AG10803 (cell line): Measurements from ENCODE around the gene CALR3.
"Not testable (repeated sequence)": the region's sequence is repeated elsewhere in the genome, so short reads cannot be mapped to it uniquely, and the experiment has no call there.

Experiments used
- DNase-seq: peaks from one replicate; pipeline ENCODE4 v3.0.0; 2010; ENCODE audit warnings: low read depth
- H3K4me3 ChIP-seq: 2 replicates; pipeline ENCODE4 v1.5.1; 2011; ENCODE audit warnings: mild to moderate bottlenecking, low read length, control low read depth
- CTCF ChIP-seq: conservative IDR thresholded peaks from 2 replicates; pipeline ENCODE4 v1.5.1; 2011; ENCODE audit warnings: mild to moderate bottlenecking, low read length, control low read depth, inconsistent platforms

Gene CALR3

GRCh38 chr19:16452325-16452724 is 43.6 kb downstream of the CALR3 start:
- no peak overlapping the region for H3K4me3 ChIP-seq
- TF ChIP-seq CTCF, result no peak
- no peak for DNase-seq

DNA sequence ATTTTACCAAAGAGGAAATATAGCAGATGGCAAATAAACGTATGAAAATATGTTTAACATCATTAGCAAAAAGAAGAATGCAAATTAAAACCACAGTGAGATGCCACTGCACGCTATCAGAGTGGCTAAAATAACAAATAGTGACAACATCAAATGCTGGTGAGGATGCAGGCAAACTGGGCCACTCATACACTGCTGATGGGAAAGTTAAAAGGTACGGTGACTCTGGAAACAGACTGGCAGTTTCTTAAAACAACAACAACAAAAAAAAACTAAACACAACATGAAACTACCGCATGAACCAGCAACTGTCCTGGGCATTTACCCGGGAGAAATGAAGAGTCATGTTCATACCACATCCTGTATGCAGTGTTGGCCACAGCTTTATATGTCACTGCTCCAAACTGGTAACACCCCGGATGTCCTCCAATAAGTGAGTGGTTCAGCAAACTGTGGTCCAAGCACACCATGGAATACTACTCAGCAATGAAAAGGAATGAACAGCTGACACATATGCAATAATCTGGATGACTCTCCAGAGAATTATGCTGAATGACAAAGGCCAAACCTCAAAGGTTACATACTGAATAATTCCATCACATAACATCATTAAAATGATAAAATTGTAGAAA is 46.5 kb downstream of the CALR3 start:
- H3K4me3 ChIP-seq, result no peak overlapping the region
- DNase-seq, result no peak

GRCh38 chr19:16448872-16449271 is 47.1 kb downstream of the CALR3 start:
- H3K4me3 ChIP-seq, DNase-seq: not testable (repeated sequence)

More for the DNA sequence above, 46.5 kb downstream of the CALR3 start:
- TF ChIP-seq CTCF, result no peak

DNA sequence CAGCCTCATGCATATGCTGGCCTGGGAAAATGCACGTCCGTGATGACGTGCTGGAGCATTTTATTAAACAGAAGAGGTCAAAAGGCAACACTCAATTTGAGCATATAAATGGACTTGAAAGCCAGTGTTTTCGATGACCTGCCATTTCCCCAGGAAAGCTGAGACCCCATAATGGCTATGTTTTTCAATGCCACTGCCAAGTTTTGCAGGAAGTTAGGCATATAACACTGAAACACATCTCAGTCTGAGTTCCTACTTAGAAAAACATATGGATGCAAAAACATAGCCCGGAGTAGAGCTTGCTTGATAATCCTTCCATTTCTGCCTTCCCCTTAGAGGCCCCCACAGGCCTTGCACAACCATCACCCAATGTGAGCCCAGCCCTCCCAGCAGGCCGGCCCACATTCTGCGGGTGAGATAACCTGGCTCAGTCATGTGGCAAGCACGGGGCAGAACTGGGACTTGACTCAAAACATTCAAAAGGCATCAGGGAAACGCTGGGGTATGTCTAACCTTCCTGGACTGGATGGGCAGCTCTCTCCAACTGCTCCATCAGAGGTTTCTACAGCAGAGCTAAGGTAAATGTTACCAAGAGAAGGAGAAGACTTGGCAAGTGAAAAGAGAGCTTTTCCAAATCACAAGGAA is 49.1 kb downstream of the CALR3 start:
- peak; percentile 86 for DNase-seq
- TF ChIP-seq CTCF, result no peak

GRCh38 chr19:16446108-16446723 is 49.8 kb downstream of the CALR3 start:
- DNase-seq, result no peak
- TF ChIP-seq CTCF, result no peak
- H3K4me3 ChIP-seq, result no peak overlapping the region

More for the DNA sequence above, 49.1 kb downstream of the CALR3 start:
- H3K4me3 ChIP-seq, result no peak overlapping the region

DNA sequence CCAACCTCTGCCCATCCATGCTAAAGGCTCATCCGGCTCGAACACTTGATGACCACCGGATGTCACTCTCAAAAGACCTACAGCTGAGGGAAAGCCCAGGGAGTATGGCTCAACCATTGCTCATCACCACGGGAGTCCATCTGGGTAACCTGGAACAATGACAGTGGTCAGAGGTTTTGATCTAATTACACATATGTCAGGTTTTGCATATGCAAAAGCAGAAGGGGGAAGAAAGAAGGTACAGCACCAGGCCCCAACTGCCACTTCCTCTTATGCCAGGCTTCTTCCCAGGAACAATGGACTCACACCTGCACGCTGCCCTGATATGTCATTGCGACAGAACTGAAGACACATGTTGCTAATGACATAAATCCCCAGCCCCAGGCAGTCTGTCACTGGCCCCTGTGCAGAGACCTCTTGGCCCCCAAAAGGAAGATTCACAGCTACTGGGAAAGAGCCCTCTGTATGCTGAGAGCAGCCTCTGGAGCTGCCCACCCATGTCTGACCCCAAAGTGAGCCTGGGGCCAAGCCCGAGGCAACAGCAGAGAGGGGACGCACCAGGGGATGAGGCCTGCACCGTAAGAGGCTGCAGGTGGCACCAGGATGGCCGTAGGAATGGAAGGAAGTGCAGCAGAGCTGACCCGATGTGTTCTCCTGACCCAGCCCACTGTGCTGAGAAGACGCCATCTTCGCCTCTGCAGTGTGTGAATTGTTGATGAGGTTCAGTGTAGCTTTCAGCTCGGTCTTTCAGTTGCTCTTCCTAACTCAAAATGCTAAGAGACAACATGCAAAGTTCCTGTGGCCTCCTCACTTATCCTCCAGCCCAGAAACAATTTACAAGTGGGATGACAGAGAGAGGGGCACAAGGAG is 50.5 kb downstream of the CALR3 start:
- no peak overlapping the region for H3K4me3 ChIP-seq
- peak; percentile 35 for DNase-seq
- TF ChIP-seq CTCF, result no peak

- TF ChIP-seq CTCF, result no peak
- H3K4me3 ChIP-seq, result no peak overlapping the region
- DNase-seq, result no peak
Observed at GRCh38 chr19:16444269-16444600, 51.7 kb downstream of the CALR3 start.
